H1 (cell line): ENCODE measurements around the gene BICD1. TPM values are rescaled to one million over a fixed set of nuclear protein-coding genes. Genes with fewer than 3 reads are reported as not detected.

ENCODE experiments used
- RXRA ChIP-seq: IDR thresholded peaks from 2 replicates; pipeline ENCODE4 v1.6.1; 2011; ENCODE audit warnings: low read depth, mild to moderate bottlenecking, low read length, moderate library complexity; ENCODE audit not compliant: insufficient read depth
- polyA plus RNA-seq, 7 experiments: library from polyadenylated mRNA; depleted of rRNA in 3 of 7; stranded (reverse) in 5 of 7; unstranded in 2 of 7; fragments of >200 nt in 5 of 7; fragments of 200-250 nt in 2 of 7; gene quantifications; 1 replicate in 5 of 7; 2 replicates in 1 of 7; 4 replicates in 1 of 7; pipeline versions ENCODE4 v1.2.1 to v1.2.3, GENCODE V29; 2011 to 2013; ENCODE audit warnings: missing spikeins in 2 of 7, mixed read lengths in 2 of 7
- total RNA-seq: library from RNA; stranded (reverse); fragmentation: NEBNext Ultra II Directional; extraction: Animal tissue kit (Norgen Biotek cat#: 25700); gene quantifications from 2 replicates; pipeline ENCODE4 v1.2.1, GENCODE V29; 2021

Gene BICD1
- total and polyA plus RNA-seq, 2 of the 8 experiments (the other 6 are each of a cell fraction or from before 2014, with no cell fraction given): 34.1 to 58.4 TPM

DNA sequence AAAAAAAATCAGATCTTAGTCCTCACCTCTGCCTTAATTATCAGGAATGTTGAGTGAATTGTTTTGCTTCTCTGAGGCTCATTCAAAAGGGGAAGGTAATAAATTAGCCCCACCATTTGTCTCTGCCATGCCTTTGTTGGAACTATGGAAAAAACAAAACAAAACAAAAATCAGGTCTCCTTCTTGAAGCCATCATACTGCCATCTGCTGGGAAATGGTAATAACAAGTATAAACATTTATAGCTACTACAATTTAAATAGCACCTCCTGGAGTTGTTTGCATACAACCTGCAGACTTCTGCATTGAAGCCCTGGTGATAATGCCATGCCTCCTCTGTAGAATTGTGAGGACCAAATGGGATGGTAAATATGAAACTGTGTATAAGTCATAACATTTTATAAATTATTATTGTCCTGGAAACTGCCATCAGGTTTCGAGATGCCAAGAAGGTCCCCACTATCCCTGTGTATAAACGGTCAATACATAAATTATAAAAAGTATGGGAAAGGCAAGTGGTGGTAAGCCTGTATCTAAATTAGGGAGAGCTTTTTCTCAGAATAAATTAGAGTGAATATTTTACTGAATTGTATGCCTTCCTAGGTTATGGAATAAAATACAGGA is 205.5 kb downstream of the BICD1 start (continued):
- TF ChIP-seq RXRA: no peak
